ENCODE measurements around the gene LYL1.

Gene LYL1

DNA sequence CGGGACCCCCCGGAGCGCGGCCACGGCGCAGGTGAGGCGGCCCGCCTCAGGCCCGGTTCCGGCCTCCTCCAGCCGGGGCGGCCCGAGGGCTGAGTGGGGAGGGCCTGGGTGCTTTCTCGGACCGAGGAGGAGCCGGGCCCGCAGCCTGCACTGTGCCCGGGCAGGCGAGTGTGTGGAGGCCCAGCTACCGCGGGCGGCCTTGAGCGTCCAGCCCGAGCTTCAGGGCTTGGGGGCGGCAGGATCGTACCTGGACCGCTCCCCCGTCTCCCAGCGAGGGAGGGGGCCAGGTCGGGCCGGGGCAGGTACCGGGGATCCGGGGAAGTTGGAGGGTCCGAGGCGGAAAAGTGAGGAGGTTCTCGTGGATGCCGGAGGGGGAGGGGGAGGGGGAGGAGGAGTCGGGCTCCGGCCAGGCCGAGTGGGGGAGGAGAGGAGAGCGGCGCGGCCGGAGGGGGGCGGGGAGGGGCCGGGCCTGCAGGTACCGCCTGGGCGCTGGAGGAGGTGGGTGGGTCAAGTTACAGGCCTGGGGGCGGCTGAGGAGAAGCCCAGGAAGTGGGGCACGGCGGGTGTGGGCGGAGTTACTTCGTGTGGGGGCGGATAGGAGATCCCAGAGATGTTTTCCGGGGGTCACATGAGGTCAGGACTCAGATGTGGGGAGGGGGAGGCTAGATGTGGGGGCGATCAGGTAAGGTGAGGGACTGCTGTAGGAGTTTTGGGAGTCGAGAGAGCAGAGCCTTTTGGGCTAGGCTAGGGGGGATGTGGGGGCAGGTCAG, 16.0 kb upstream of the LYL1 start:
- DNase-seq: no peak
- in situ Hi-C loops (cut with HindIII; ENCODE audit: low pct_ligation_motif_present, low sequenced_read_pairs): no loop called here

DNA sequence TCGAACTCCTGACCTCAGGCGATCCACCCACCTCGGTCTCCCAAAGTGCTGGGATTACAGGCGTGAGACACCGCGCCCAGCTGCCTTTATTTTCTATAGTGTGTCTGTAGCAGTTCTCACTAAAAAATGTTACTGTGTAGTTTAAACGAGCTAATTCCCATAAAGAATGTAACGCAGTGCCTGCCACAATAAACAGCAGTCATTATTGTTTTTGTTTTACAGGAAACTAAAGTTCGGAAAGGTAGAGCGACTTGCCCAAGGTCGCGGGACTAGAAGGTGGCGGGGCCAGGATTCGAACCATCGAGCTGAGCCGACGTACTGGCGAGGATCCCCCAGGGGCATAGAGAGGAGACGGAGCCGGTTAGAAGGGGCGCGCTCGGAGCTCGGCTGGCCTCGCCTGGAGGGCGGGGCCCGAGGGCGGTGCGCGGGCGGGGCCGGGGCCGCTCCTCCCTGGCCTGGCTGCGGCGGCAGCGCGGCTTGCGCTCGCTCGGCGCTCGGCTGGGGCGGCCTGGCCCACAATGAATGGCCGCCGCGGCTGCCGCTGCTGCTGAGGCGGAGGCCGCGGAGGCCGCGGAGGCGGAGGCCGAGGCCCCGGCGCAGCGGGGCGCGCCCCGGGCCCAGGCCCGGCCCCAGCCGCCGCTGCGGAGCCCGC, 15.2 kb upstream of the LYL1 start, which contains the start of gene NACC1:
NACC1 (plus strand) TSS at position 493 of the 652 bp plus-strand sequence. CDS start 16,944 bp downstream, outside the sequence.
- in situ Hi-C loops (cut with HindIII; ENCODE audit: low pct_ligation_motif_present, low sequenced_read_pairs): no loop called here
- Histone ChIP-seq H3K27ac (peak within 1 kb of the TSS; percentile 90), H3K4me3 (ENCODE audit: low read depth, low read length) (peak within 1 kb of the TSS; percentile 98), H3K36me3 (replicated peaks) (peaks cover 19% of the 10 kb centered on the region), H3K27me3 (replicated peaks) (no peaks in the 10 kb centered on the region)
- no peak for TF ChIP-seq CTCF (IDR thresholded peaks at IDR 0.05; ENCODE audit: low read depth, low read length, missing control alignments)
- DNase-seq: peak; percentile 80

More for the DNA sequence above, 16.0 kb upstream of the LYL1 start:
- Histone ChIP-seq H3K36me3 (replicated peaks) (peaks cover 12% of the 10 kb centered on the region), H3K27ac (peak overlapping the region; percentile 90), H3K27me3 (replicated peaks) (no peaks in the 10 kb centered on the region), H3K4me3 (ENCODE audit: low read depth, low read length) (peak overlapping the region; percentile 90)
- TF ChIP-seq CTCF (IDR thresholded peaks at IDR 0.05; ENCODE audit: low read depth, low read length, missing control alignments): no peak

- Histone ChIP-seq H3K4me3 (ENCODE audit: low read depth, low read length) (peak overlapping the region; percentile 98), H3K27me3 (replicated peaks) (no peaks in the 10 kb centered on the region), H3K36me3 (replicated peaks) (peaks cover 24% of the 10 kb centered on the region), H3K27ac (peak overlapping the region; percentile 73)
- in situ Hi-C loops (cut with HindIII; ENCODE audit: low pct_ligation_motif_present, low sequenced_read_pairs): no loop called here
- no peak for DNase-seq
- no peak for TF ChIP-seq CTCF (IDR thresholded peaks at IDR 0.05; ENCODE audit: low read depth, low read length, missing control alignments)
Measured at GRCh38 chr19:13117176-13117771, 14.6 kb upstream of the LYL1 start.

DNA sequence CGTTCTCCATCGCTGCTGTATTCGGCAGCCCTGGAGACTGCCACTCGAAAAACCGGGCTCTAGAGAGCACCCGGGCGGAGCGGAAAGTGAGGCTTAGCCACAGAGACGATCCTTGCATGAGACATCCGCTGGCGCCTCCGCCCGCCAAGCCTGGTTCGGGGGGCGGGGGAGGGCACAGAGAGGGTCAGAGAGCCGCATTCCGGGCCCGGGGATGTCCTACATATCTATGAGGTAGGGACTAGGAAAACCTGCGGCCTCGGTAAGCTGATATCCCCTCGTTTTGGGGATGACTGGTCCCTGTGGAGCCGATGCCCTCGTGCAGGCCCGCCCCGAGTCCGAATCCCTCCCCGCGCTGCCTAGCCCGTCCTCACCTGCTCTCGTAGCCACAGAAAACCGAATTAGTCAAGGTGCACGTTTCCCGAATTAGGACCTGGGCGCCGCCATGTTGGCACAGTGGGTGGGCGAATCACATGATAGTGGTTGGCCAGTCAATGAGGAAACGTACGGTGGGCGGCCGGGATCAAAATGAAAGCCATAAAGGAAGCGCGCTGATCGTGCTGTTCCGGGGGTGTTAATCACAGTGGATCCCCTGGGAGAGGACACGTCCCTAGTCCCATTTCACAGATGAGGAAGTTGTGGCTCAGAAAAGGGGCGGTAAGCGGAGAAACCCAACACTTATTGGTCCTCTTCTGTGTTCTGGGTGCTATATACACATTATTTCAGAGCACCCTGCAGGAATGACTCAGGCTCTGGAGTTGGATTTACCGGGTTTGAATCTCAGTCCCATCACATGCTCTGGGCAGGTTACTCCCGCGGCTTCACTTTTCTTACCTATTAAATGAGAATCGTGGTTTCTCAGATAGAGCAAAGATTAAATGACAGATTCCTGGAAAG, 13.9 kb upstream of the LYL1 start, which contains the start of gene TRMT1:
TRMT1 (minus strand) TSS at position 459 of the 894 bp plus-strand sequence; CDS start at position 118, 341 bp downstream.
- DNase-seq: peak; percentile 97
- no peak for TF ChIP-seq CTCF (IDR thresholded peaks at IDR 0.05; ENCODE audit: low read depth, low read length, missing control alignments)
- Histone ChIP-seq H3K36me3 (replicated peaks) (peaks cover 18% of the 10 kb centered on the region), H3K27ac (peak within 1 kb of the TSS; percentile 73), H3K4me3 (ENCODE audit: low read depth, low read length) (peak within 1 kb of the TSS; percentile 98), H3K27me3 (replicated peaks) (no peaks in the 10 kb centered on the region)
- in situ Hi-C loops (cut with HindIII; ENCODE audit: low pct_ligation_motif_present, low sequenced_read_pairs): no loop called here

GRCh38 chr19:13115936-13116281, 13.3 kb upstream of the LYL1 start:
- Histone ChIP-seq H3K36me3 (replicated peaks) (peaks cover 18% of the 10 kb centered on the region), H3K27me3 (replicated peaks) (no peaks in the 10 kb centered on the region), H3K27ac (peak overlapping the region; percentile 73), H3K4me3 (ENCODE audit: low read depth, low read length) (peak overlapping the region; percentile 98)
- no peak for DNase-seq
- no peak for TF ChIP-seq CTCF (IDR thresholded peaks at IDR 0.05; ENCODE audit: low read depth, low read length, missing control alignments)
- in situ Hi-C loops (cut with HindIII; ENCODE audit: low pct_ligation_motif_present, low sequenced_read_pairs): no loop called here
